ENCODE results near the gene DOCK9.

DOCK9 gene

DNA sequence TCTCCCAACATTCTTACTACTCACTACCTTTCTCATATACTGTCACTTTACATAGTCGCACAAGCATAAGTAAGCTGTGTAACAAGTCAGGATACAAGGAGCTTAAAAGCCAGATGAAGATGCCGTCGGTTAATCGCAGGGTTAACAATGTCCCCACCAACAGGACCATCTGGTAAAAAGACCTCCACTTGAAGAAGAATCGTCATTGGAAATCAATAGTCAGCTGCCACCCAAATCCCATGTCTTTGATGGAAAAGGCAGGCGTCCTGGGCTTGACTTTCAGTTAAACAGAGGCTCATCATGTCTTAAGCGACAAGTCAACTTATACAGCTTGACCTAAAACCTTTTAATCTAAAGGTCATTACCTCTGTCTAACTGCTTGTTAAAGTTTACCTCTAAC is 27.2 kb downstream of the DOCK9 start:
- H3K4me2 ChIP-seq (ENCODE audit: low read length, poor library complexity, severe bottlenecking): no peak overlapping the region
- no peak overlapping the region for H2BK12ac ChIP-seq (ENCODE audit: low read length in 2 of 2)
- peaks cover 0 to 5% of the 10 kb centered on the region in 2 experiments for H3K36me3 ChIP-seq (ENCODE audit: control insufficient read depth in 1 of 2, insufficient read depth in 2 of 2, low read depth in 1 of 2, low read length in 2 of 2)
- H3K18ac ChIP-seq (ENCODE audit: low read depth in 1 of 2, low read length in 2 of 2): no peak overlapping the region
- 90% methylated on average over 7 of the region's 7 CpGs for WGBS
- H2AK5ac ChIP-seq (ENCODE audit: low read length, severe bottlenecking): no peak overlapping the region
- H4K8ac ChIP-seq (ENCODE audit: low read length): no peak overlapping the region
- H3K9me3 ChIP-seq (ENCODE audit: control insufficient read depth, low read length): no peaks in the 10 kb centered on the region
- H2BK15ac ChIP-seq (ENCODE audit: low read depth, poor library complexity, severe bottlenecking): no peak overlapping the region
- peaks cover 6% of the 10 kb centered on the region for H3K4me1 ChIP-seq (ENCODE audit: control insufficient read depth, insufficient read depth, low read depth, low read length)
- H3K4me3 ChIP-seq (ENCODE audit: insufficient read depth in 1 of 2, low read depth in 1 of 2, low read length in 2 of 2): no peak overlapping the region
- no peak overlapping the region for H3K27ac ChIP-seq (ENCODE audit: low read length, poor library complexity, severe bottlenecking)
- H2BK5ac ChIP-seq (ENCODE audit: low read depth, low read length, poor library complexity, severe bottlenecking): no peak overlapping the region
- no peak overlapping the region for H2AFZ ChIP-seq (ENCODE audit: low read depth, low read length)
- no peaks in the 10 kb centered on the region for H3K27me3 ChIP-seq (ENCODE audit: control insufficient read depth in 1 of 2, insufficient read depth in 1 of 2, low read length in 2 of 2)
- no peak overlapping the region for H2BK120ac ChIP-seq (ENCODE audit: low read depth, low read length)
- H3K79me1 ChIP-seq (replicated peaks; ENCODE audit: low read length, poor library complexity, severe bottlenecking): peaks cover 14% of the 10 kb centered on the region
- H3K14ac ChIP-seq (ENCODE audit: low read length in 2 of 2): no peak overlapping the region
- no peak overlapping the region for H3K23ac ChIP-seq (ENCODE audit: low read length in 2 of 2)
- H3K9ac ChIP-seq (ENCODE audit: low read length): no peak overlapping the region
- no peak overlapping the region for H3K4ac ChIP-seq (ENCODE audit: low read depth in 1 of 2, low read length in 2 of 2)
- H4K91ac ChIP-seq (ENCODE audit: low read length): no peak overlapping the region
- DNase-seq: no peak

DNA sequence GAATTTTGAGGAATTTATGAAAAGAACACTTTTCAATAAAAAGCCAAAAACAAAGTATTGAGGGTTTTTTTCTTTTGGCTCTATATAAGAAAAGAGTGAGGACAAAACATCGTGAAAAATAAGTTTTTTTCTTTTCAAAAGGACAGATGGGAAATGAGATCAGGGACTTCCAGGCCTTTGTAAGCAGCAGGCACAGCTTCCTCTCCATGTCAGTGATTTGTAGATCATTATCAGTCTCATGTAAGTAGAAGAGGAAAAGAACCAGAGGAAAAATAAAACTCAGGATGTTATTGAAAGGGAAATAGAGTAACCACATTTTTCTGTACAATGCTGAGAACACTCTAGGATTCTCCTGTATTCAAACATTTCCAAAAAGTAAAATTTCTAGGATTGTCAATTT is 29.9 kb downstream of the DOCK9 start:
- H4K91ac ChIP-seq (ENCODE audit: low read length): no peak overlapping the region
- DNase-seq: peak; percentile 25
- no peak overlapping the region for H3K18ac ChIP-seq (ENCODE audit: low read depth in 1 of 2, low read length in 2 of 2)
- no peak overlapping the region for H3K4me3 ChIP-seq (ENCODE audit: insufficient read depth in 1 of 2, low read depth in 1 of 2, low read length in 2 of 2)
- no peak overlapping the region for H2BK12ac ChIP-seq (ENCODE audit: low read length in 2 of 2)
- H2BK15ac ChIP-seq (ENCODE audit: low read depth, poor library complexity, severe bottlenecking): no peak overlapping the region
- H2BK5ac ChIP-seq (ENCODE audit: low read depth, low read length, poor library complexity, severe bottlenecking): no peak overlapping the region
- peaks cover 0 to 8% of the 10 kb centered on the region in 2 experiments for H3K36me3 ChIP-seq (ENCODE audit: control insufficient read depth in 1 of 2, insufficient read depth in 2 of 2, low read depth in 1 of 2, low read length in 2 of 2)
- no peak overlapping the region for H2BK120ac ChIP-seq (ENCODE audit: low read depth, low read length)
- no peak overlapping the region for H3K4ac ChIP-seq (ENCODE audit: low read depth in 1 of 2, low read length in 2 of 2)
- no peak overlapping the region for H3K23ac ChIP-seq (ENCODE audit: low read length in 2 of 2)
- no peak overlapping the region for H3K4me2 ChIP-seq (ENCODE audit: low read length, poor library complexity, severe bottlenecking)
- no peaks in the 10 kb centered on the region for H3K27me3 ChIP-seq (ENCODE audit: control insufficient read depth in 1 of 2, insufficient read depth in 1 of 2, low read length in 2 of 2)
- WGBS: 31% methylated on average over 1 of the region's 1 CpG
- H4K8ac ChIP-seq (ENCODE audit: low read length): no peak overlapping the region
- H3K14ac ChIP-seq (ENCODE audit: low read length in 2 of 2): no peak overlapping the region
- peaks cover 21% of the 10 kb centered on the region for H3K79me1 ChIP-seq (replicated peaks; ENCODE audit: low read length, poor library complexity, severe bottlenecking)
- H3K27ac ChIP-seq (ENCODE audit: low read length, poor library complexity, severe bottlenecking): no peak overlapping the region
- H3K4me1 ChIP-seq (ENCODE audit: control insufficient read depth, insufficient read depth, low read depth, low read length): peaks cover 4% of the 10 kb centered on the region
- H2AFZ ChIP-seq (ENCODE audit: low read depth, low read length): no peak overlapping the region
- H3K9me3 ChIP-seq (ENCODE audit: control insufficient read depth, low read length): no peaks in the 10 kb centered on the region
- H3K9ac ChIP-seq (ENCODE audit: low read length): no peak overlapping the region
- no peak overlapping the region for H2AK5ac ChIP-seq (ENCODE audit: low read length, severe bottlenecking)

DNA sequence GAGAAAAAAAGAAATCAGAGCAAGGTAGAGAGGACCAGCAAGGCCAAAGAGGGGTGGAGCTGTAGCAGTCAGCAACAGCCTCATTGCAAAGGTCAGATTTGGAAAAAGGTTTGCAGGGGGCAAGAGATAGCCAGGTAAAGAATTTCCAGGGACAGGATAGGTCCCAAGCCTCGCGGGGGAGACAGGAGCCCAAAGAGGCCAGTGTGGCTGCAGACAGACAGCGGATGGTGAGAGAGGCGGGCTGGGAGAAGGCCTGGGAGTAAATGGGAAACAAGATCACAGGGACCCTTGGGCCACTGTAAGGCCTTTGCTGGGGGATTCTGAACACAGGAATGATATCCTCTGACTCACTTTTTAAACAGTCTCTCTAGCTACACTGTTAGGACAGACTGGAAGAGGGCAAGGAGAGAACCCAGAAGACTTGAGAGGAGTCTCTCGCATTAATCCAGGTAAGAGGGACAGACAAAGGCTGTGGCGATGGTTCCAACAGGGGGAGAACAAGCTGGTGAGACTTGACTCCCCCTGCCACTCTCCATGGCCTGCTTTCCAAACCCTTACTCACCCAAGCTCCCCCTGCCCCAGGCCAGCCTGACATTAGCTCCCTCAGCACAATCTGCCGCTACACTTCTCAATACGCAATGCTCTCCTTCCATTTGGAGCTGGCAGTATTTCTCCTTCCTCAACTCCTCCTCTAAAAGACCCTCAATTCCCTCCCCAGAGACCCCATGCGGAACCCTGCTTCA is 31.8 kb downstream of the DOCK9 start:
- Histone ChIP-seq H3K79me1 (replicated peaks; ENCODE audit: low read length, poor library complexity, severe bottlenecking) (peaks cover 19% of the 10 kb centered on the region), H3K18ac (ENCODE audit: low read depth in 1 of 2, low read length in 2 of 2) (no peak overlapping the region), H2BK120ac (ENCODE audit: low read depth, low read length) (no peak overlapping the region), H3K36me3 (ENCODE audit: control insufficient read depth in 1 of 2, insufficient read depth in 2 of 2, low read depth in 1 of 2, low read length in 2 of 2) (peaks cover 0 to 3% of the 10 kb centered on the region in 2 experiments), H2BK12ac (ENCODE audit: low read length in 2 of 2) (no peak overlapping the region), H3K4me1 (ENCODE audit: control insufficient read depth, insufficient read depth, low read depth, low read length) (peaks cover 4% of the 10 kb centered on the region), H4K8ac (ENCODE audit: low read length) (no peak overlapping the region), H2AK5ac (ENCODE audit: low read length, severe bottlenecking) (peak overlapping the region; percentile 13), H3K23ac (ENCODE audit: low read length in 2 of 2) (no peak overlapping the region), H2BK15ac (ENCODE audit: low read depth, poor library complexity, severe bottlenecking) (no peak overlapping the region), H3K4me3 (ENCODE audit: insufficient read depth in 1 of 2, low read depth in 1 of 2, low read length in 2 of 2) (no peak overlapping the region), H3K9ac (ENCODE audit: low read length) (no peak overlapping the region), H4K91ac (ENCODE audit: low read length) (no peak overlapping the region), H3K9me3 (ENCODE audit: control insufficient read depth, low read length) (no peaks in the 10 kb centered on the region), H3K14ac (ENCODE audit: low read length in 2 of 2) (peak overlapping the region in 1 of 2 experiments; percentile 1), H3K27me3 (ENCODE audit: control insufficient read depth in 1 of 2, insufficient read depth in 1 of 2, low read length in 2 of 2) (no peaks in the 10 kb centered on the region), H2BK5ac (ENCODE audit: low read depth, low read length, poor library complexity, severe bottlenecking) (no peak overlapping the region), H3K27ac (ENCODE audit: low read length, poor library complexity, severe bottlenecking) (no peak overlapping the region), H3K4me2 (ENCODE audit: low read length, poor library complexity, severe bottlenecking) (no peak overlapping the region), H3K4ac (ENCODE audit: low read depth in 1 of 2, low read length in 2 of 2) (no peak overlapping the region), H2AFZ (ENCODE audit: low read depth, low read length) (no peak overlapping the region)
- WGBS: 87% methylated on average over 9 of the region's 9 CpGs
- DNase-seq: peak; percentile 16

DNA sequence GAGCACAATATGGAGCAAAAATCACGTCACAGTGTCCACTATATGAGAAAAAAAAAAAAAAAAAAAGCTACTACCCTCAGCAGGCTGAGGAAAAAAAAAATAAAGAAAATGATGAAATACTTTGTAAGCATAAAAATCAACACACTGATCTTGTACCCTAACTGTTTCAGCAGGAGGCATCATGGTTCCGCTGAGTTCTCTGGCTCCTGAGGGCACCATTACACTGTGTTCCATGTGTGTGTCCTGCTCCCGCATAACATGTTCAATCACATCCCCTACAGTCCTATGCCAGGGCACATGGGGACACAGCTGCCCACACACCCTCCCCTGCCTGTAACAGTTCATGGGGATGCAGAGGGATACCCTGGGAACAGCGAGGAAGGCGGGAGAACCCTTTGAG is 33.5 kb downstream of the DOCK9 start:
- Histone ChIP-seq H2AFZ (ENCODE audit: low read depth, low read length) (no peak overlapping the region), H3K36me3 (ENCODE audit: control insufficient read depth in 1 of 2, insufficient read depth in 2 of 2, low read depth in 1 of 2, low read length in 2 of 2) (peaks cover 0 to 3% of the 10 kb centered on the region in 2 experiments), H2AK5ac (ENCODE audit: low read length, severe bottlenecking) (no peak overlapping the region), H3K14ac (ENCODE audit: low read length in 2 of 2) (no peak overlapping the region), H3K4ac (ENCODE audit: low read depth in 1 of 2, low read length in 2 of 2) (no peak overlapping the region), H3K18ac (ENCODE audit: low read depth in 1 of 2, low read length in 2 of 2) (peak overlapping the region in 1 of 2 experiments; percentile 2), H3K9me3 (ENCODE audit: control insufficient read depth, low read length) (no peaks in the 10 kb centered on the region), H3K79me1 (replicated peaks; ENCODE audit: low read length, poor library complexity, severe bottlenecking) (peaks cover 23% of the 10 kb centered on the region), H3K27me3 (ENCODE audit: control insufficient read depth in 1 of 2, insufficient read depth in 1 of 2, low read length in 2 of 2) (no peaks in the 10 kb centered on the region), H3K9ac (ENCODE audit: low read length) (no peak overlapping the region), H3K27ac (ENCODE audit: low read length, poor library complexity, severe bottlenecking) (no peak overlapping the region), H4K91ac (ENCODE audit: low read length) (no peak overlapping the region), H2BK12ac (ENCODE audit: low read length in 2 of 2) (peak overlapping the region in 1 of 2 experiments; percentile 12), H3K4me1 (ENCODE audit: control insufficient read depth, insufficient read depth, low read depth, low read length) (peaks cover 10% of the 10 kb centered on the region), H3K4me2 (ENCODE audit: low read length, poor library complexity, severe bottlenecking) (no peak overlapping the region), H3K23ac (ENCODE audit: low read length in 2 of 2) (no peak overlapping the region), H2BK15ac (ENCODE audit: low read depth, poor library complexity, severe bottlenecking) (no peak overlapping the region), H2BK120ac (ENCODE audit: low read depth, low read length) (no peak overlapping the region), H3K4me3 (ENCODE audit: insufficient read depth in 1 of 2, low read depth in 1 of 2, low read length in 2 of 2) (no peak overlapping the region), H4K8ac (ENCODE audit: low read length) (no peak overlapping the region), H2BK5ac (ENCODE audit: low read depth, low read length, poor library complexity, severe bottlenecking) (no peak overlapping the region)
- 99% methylated on average over 4 of the region's 5 CpGs for WGBS
- DNase-seq: no peak

Data from mesenchymal stem cell (in vitro differentiated cells and primary cell).